Measurements from ENCODE around the gene PLD6.
"Not testable (repeated sequence)": the region's sequence is repeated elsewhere in the genome, so short reads cannot be mapped to it uniquely, and the experiment has no call there.

The PLD6 gene, protein sequence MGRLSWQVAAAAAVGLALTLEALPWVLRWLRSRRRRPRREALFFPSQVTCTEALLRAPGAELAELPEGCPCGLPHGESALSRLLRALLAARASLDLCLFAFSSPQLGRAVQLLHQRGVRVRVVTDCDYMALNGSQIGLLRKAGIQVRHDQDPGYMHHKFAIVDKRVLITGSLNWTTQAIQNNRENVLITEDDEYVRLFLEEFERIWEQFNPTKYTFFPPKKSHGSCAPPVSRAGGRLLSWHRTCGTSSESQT

DNA sequence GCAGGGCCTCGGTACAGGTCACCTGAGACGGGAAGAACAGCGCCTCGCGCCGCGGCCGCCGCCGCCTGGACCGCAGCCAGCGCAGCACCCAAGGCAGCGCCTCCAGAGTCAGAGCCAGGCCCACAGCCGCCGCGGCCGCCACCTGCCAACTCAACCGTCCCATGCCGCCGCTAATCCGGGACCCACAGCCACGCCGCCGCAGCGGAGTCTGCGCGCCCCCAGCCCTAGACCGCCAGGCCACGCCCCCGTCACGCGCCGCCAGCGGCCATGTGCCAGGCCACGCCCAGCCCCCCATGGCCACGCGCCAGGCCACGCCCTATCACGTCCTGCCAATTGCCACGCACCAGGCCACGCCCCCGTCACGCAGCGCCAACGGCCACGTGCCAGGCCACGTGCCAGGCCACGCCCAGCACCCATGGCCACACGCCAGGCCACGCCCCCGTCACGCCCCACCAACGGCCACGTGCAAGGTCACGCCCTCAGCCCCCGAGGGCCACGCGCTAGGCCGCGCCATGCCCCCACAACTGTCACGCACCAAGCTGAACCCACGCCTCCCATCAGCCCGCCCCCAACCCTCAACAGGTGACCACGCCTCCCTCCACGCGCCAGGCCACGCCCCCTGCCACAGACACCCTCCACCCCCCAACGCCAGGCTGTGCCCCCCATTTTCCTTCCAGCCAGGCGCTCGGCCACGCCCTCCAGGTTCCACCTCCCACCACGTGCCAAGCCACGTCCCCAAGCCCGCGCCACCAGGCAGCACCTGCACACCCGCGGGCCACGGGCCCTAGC is at the start of gene PLD6:
Gene PLD6, minus strand, starts transcription at position 210 of the 789 bp plus-strand sequence. Its CDS starts 47 bp downstream, at position 163.
- no peak for DNase-seq

DNA sequence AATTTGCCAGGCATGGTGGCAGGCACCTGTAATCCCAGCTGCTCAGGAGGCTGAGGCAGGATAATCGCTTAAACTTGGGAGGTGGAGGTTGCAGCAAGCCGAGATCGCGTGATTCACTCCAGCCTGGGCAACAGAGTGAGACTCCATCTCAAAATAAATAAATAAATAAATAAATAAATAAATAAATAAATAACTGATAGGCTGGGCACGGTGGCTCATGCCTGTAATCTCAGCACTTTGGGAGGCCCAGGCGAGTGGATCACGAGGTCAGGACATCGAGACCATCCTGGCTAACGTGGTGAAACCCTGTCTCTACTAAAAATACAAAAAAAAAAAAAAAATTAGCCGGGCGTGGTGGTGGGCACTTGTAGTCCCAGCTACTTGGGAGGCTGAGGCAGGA is 49.6 kb upstream of the PLD6 start:
- not testable (repeated sequence) for DNase-seq

DNA sequence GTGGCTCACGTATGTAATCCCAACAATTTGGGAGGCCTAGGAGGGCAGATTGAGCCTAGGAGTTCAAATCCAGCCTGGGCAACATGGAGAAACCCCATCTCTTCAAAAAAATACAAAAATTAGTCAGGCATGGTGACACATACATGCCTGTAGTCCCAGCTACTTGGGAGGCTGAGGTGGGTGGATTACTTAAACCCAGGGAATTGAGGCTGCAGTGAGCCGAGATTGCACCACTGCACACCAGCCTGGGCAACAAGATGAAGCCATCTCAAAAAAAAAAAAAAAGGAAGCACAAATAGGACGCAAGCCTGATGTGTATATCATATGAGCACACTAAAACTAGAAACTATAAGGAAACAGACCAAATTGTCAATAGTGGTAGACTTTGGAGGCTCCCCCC is 47.9 kb upstream of the PLD6 start:
- no peak for DNase-seq

DNA sequence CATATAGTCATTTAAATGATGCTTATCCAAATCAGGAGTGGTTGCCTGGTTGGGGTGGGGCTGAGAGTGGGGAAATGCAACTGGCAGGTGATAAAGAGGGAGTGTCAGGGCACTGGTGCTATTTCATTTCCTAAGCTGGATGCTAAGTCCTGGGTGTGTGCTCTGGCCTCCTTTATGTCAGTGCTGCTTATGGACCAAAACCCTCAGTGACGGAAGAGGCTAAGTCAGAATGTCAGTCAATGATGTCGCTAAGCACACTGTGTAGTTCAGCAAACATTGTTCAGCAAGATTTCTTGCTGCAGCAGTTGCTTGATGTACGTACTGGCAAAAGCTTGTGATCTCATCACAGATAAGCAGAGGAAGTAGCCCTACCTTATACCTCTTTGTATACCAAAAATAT is 47.3 kb upstream of the PLD6 start:
- DNase-seq, result no peak

DNA sequence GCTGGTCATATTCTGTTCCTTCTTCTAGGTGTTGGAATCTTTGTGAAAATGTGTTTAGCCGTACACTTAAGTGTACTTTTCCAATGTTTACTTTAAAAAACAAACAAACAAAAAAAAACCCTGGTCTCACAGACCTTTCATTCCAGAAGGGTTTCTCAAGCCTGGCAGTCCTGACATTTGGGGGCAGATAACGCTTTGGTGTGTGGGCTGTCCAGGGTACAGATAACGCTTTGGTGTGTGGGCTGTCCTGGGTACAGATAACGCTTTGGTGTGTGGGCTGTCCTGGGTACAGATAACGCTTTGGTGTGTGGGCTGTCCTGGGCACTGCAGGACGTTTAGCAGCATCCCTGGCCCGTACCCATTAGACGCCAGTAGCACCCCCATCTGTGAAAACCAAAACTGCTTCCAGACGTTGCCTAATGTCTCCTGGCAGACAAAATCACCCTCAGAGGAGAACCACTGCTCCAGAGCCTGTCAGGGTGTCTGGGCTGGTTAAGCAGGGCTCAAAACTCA is 46.1 kb upstream of the PLD6 start:
- DNase-seq, result no peak

DNA sequence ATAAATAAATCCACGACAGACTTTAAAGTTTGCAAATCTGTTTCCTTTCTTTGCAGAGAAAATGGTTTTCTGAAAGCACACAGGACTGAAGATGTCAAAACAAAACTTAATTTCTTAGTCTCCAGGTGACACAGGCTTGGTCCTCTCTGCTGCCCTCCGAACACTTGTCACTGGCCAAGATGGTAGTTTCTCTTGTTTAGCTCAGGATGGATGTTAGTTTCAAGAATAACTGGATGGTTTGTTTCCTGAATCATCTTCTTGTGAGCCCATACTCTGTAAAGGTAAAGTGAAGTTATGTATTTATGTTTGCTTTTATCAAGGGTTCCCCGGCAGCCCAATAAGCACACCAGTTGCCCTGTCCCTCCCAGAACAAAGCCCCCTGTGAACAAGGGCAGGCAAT is 40.7 kb upstream of the PLD6 start:
- DNase-seq, result no peak

DNA sequence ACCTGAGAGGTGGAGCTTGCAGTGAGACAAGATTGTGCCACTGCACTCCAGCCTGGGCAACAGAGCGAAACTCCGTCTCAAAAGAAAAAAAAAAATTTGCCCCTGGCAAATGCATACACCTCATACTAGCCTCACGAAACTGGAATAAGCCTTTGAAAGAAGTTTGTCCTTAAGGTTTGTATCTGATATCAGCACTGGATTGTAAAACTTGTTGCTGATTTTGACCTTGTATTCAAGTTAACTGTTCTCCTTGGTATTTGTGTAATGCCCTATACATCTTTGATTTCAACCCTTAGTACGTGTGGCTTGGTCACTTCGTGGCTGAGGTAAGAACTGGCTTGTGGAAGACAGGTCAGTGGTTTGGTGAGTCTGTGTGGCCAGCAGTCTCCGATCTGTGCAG is 37.0 kb upstream of the PLD6 start:
- DNase-seq, result no peak

DNA sequence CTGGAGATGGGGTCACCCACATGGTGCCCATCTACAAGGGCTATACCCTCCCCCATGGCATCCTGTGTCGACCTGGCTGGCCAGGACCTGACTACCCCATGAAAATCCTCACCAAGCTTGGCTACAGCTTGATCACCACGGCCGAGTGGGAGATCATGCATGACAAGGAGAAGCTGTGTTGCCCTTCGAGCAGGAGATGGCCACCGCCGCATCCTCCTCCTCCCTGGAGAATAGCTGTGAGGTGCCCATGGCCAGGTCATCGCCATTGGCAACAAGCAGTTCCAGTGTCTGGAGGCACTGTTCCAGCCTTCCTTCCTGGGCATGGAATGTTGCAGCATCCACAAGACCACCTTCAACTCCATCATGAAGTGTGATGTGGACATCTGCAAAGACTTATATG is 36.1 kb upstream of the PLD6 start:
- no peak for DNase-seq

DNA sequence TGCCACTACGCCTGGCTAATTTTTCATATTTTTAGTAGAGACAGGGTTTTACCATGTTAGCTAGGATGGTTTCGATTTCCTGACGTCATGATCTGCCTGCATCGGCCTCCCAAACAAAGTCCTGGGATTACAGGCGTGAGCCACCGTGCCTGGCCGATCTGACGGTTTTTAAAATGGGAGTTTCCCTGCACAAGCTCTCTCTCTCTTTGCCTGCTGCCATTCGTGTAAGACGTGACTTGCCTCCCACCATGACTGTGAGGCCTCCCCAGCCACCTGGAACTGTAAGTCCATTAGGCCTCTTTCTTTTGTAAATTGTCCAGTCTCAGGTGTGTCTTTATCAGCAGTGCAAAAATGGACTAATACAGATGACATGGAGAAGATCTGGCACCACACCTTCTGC is 35.5 kb upstream of the PLD6 start:
- no peak for DNase-seq

DNA sequence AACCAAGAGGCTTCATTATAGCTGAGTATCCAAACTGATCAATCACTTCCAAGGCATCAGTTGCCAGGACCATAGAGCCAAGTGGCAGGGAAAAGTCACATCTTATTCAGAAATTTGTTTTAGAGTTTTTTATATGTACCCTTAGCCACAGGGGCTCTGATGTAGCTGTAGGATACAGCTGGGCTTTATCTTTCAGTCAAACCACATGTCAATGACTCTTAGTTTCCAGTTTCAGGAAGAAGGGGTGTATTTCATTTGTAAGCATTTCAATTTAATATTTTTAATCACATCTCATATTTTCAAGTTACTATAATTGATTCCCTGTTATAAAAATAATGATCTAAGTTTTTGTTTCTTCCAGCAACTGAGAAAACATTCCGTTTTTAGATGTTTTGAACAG is 33.7 kb upstream of the PLD6 start:
- DNase-seq, result no peak

DNA sequence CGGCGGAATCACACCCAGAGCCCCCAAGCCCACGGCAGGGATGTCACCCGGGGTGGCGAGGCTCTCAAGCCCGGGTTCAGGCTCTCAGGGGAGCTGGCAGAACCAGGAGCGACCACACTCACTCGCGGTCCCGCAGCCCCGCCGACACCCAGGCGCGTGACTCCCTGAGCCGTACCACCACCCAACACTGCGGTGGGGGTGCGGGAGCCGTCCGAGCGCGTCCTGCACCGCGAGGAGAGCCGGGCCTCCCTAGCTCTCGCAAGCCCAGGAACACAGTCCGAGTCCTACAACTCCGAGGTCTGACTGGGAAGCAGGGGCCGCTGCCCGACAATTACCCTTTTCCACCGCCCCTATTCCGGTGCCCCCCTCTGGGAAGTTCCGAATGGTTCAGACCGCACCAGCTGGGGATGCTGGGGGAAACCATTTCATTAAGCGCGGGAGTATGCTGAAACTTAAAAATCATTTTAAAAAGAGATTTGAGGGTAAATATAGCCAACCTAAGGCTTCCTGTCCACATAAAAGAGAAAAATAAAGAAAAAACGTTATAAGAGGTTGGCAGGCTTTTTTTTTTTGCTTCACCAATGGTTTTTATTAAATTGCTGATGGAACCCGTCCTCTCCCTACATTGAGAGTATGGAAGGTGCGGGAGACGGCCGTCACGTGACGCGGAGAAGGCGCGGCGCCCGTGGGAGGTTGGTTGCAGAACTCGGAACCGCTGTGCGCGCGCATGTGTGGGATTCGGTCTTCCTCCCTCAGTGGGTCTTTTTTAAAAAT is 31.1 kb upstream of the PLD6 start, which contains the start of gene FLCN:
Gene FLCN, minus strand, starts transcription at position 143 of the 774 bp plus-strand sequence. CDS start 9,031 bp downstream, outside the sequence.
- DNase-seq, result peak; percentile 88

DNA sequence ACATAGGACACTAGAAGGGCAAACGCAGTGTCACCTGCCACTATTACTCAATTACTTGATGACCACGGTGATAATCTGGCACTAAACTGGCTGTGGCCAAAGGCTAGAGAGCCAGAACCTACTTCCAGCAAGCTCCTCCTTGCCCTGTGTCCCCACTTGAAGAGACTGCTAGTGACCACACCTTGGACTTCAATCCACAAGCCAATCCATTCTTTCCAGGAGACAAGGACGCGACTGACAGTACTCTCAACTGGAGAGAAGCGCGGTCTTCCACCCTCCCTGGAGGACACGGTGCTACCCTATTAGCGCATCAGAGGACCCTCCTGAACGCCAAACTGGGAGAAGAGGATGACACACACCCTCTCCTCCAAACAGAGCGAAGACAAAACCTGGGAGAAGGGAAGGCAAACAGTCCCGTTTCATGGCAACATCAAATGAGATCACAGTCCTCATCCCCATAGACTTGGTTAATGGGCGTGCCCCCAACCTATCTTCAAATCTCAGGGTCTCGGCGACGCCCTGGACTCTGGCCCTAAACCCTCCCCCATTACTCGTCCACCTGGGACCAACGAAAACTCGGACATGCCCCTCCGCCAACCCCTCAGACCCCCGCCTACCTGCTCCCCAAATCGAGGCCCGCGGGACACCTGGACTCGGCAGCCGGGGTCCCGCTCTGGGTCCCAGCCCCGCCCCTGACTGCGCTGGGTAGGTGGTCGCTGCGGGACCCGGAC is 30.3 kb upstream of the PLD6 start:
- DNase-seq, result no peak

DNA sequence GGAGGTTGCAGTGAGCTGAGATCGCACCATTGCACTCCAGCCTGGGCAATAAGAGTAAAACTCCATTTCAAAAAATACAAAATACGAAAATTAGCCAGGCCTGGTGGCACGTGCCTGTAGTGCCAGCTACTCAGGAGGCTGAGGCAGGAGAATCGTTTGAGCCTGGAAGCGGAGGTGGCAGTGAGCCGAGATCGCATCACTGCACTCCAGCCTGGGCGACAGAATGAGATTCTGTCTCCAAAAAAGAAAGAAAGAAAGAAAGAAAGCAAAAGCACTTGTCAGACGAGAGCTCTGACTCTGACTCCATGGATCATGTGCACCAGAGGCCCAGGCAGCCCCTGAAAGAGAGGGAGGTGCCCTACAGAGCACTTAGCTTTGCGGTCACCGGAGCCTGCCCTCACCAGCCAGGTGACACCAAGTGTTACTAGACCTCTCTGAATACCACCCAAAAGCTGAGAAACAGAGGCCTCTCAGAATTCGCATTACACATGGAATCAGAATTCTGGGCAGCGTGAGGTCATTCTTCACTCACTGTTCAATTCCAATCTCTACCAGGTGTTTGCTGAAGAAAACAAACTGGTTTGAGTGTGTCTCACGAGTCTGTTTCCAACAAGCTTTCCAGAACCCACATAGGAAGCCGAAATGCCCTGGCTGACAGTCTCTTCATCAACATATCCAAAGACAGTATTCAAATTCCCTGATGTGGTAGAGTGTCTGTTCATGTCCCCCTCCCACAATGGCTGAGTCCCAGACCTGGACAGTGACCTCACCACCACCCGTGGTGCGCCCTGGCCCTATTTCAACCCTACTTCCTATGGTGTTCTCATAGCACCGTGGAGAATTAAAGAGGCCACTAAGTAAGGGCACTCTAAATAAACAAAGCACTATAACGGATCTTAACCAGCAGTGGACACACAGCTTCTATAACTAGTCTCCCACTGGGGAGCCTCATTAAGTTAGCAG is 29.4 kb upstream of the PLD6 start:
- DNase-seq, result no peak

DNA sequence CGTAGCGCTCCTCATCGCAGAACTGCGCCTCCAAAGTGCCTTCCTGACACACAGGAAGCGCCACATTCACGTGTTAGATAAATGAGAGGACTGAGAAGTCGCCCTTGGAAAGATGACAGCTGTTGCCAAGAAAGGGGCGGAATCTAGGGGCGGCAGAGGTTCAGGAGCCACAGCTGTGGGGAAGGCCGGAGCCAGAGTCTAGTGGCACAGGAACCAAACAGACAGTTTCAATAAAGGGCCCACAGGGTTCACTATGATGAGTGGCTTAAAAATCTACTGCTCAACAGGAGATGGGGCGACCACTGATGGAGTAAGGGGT is 26.1 kb upstream of the PLD6 start:
- DNase-seq, result no peak

DNA sequence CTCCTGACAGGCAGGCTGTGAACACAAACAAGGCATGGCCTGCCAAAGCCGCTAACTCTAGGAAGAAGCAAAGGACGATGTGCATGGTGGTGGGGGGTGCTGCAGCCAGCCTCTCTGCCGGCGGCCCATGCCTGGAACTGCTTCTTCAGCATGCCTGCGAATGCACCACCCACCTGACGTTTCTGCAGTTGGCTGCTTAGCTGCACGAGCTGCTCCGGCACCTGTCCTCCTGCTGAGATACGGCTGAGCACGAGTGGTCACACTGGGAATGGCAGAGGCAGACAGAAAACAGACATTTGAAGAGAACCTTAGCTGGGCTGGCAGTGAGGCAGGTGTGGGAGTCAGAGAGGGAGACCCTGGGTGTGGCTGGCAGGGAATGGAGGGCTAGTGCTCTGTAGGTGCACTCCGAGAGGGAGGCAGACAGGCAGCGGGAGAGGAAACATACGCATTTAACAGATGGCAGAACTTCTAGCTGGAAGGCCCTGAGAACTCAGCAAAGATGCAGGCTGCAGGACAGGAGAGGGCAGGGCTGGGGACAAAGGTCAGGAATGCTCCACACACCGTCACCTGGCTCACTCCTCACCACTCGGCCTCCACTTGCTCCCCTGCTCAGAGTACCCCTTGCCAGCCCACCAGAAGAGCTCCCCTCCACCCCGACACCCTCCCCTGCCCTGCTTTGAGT is 25.6 kb upstream of the PLD6 start:
- DNase-seq, result no peak

DNA sequence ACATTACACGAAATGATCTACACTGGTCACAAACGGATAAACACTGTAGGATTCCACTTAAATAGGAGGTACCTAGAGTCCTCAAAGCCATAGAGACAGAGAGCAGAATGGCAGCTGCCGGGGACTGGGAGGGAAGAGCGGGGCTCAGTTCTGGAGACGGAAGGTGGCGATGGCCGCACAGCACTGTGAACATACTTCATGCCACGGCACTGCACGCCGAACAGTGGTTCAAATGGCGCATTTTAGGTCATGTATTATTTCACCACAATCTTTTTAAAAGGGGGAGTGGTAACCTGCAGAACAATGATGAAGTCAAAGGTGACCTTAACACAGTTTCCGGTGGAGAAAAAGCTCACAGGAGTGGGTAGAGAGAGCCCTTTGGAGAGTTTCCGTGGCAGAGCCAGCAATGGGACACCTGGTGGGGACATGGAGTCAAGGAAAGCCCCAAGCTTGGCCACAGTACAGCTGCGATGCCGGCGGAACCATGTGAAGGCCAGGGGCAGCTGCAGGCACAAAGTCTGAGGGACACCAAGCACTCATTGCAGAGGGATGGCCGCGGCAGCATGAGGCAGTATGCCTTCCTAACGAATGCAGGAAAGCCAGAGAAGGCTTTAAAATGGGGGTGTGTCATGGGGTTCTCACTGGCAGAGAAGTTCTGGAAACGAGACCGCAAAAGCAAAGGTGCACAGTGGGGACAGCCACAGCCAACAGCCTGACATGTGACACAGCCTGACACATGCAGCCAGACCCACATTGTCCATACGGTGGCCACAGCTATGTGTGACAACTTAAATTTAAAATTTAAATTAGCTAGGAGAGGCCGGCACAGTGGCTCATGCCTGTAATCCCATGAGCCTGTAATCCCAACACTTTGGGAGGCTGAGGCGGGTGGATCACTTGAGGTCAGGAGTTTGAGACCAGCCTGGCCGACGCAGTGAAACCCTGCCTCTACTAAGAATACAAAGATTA is 23.6 kb upstream of the PLD6 start:
- no peak for DNase-seq

DNA sequence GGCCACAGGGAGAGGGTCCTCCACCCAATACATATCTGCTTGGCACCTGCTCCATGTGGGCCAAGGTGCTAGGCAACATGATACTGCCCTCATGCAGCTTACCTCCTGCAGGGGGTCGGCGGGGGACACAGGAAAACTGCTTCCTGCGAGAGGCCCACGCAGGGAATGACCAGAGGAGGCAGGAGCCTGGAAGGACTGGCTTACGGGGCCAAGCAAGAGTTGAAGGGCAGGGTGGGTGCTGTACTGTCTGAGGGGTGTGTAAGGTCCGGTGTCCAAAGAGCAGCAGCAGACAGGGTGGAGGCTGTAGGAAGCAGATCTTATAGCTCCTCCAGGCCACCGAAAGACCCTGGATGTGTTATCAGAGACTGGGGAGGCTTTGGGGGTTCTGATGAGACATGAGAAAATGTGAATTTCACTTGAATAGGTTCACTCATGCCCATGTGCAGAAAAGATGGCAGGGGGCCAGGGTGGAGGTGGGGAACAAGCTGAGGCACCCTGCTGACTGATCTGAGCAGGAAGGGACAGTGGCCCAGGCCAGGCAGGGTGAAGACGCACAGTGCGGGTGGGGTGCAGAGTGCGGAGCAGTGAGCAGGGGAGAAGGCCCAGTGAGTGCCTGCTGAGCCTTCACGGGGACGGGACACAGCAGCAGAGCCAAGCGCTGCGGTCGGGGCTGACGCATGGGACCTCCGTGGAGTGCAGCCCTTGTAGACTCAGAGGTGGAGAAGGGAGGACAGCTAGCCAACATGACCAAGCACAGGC is 22.6 kb upstream of the PLD6 start:
- DNase-seq, result no peak

DNA sequence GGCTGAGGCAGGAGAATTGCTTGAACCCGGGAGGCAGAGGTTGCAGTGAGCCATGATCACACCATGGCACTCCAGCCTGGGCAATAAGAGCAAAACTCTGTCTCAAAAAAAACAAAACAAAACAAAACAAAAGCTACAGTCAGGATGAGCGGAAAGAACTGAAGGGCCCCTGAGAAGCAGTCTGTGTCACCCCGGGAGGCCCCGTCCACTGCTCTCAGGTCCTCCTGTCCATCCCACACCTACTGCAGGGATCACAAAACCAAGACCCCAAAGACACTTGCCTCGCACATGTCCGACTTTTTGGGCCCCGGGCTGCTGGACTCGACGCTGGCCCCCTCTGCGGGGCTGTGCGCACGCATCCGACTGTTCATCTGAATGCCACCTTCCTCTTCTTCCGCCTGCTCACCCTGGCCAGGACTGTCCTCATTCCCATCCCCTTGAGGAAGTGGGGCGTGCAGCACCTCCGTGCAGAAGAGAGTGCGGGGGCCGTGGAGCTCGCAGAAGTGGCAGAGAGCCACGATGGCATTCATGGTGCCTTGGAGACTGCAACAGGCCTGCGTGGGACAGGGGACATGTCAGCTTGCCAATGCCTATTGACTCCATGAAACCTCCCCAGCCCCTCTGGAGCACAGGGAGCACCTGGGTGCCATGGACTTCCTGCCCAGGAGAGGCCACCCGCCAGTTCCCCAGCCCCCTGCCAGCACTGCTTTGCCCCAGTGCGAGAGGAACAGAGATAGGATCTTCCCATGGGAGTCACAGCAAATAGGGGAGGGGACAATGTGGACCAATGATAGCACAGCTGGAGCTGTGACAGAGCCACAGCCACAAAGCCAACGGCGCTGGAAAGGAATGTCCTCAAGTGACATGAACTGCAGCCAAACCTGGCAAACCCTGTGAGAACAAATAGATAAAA is 21.7 kb upstream of the PLD6 start:
- no peak for DNase-seq
